WERI-Rb-1 (cell line): ENCODE results near the gene ABCA8.

Experiments used
- DNase-seq: peaks from one replicate; pipeline ENCODE4 v3.0.0-alpha.2; 2020
- H3K27ac ChIP-seq: fragments of 250-450 bp; sonication (Bioruptor Pico); 2 replicates; pipeline ENCODE4 v1.5.1; 2020; ENCODE audit warnings: mild to moderate bottlenecking, moderate library complexity
- H3K27me3 ChIP-seq: fragments of 250-450 bp; sonication (Bioruptor Pico); 2 replicates; pipeline ENCODE4 v1.5.1; 2021; ENCODE audit warnings: mild to moderate bottlenecking, low read depth, moderate library complexity; ENCODE audit not compliant: insufficient read depth, severe bottlenecking
- H3K36me3 ChIP-seq: fragments of 250-450 bp; sonication (Bioruptor Pico); 2 replicates; pipeline ENCODE4 v1.5.1; 2020; ENCODE audit warnings: mild to moderate bottlenecking, moderate library complexity
- H3K4me3 ChIP-seq: 2 replicates; pipeline ENCODE4 v1.5.1; 2011; ENCODE audit warnings: low read depth, mild to moderate bottlenecking, control low read depth, low read length
- H3K9me3 ChIP-seq: fragments of 250-450 bp; sonication (Bioruptor Pico); 2 replicates; pipeline ENCODE4 v1.5.1; 2021; ENCODE audit warnings: mild to moderate bottlenecking, moderate library complexity; ENCODE audit not compliant: severe bottlenecking
- TF ChIP-seq, protein P1 (sequence below): IDR thresholded peaks from 2 replicates; pipeline ENCODE4 v1.5.1; 2011; ENCODE audit warnings: low read depth, mild to moderate bottlenecking, control low read depth, inconsistent platforms, low read length

The ABCA8 gene

DNA sequence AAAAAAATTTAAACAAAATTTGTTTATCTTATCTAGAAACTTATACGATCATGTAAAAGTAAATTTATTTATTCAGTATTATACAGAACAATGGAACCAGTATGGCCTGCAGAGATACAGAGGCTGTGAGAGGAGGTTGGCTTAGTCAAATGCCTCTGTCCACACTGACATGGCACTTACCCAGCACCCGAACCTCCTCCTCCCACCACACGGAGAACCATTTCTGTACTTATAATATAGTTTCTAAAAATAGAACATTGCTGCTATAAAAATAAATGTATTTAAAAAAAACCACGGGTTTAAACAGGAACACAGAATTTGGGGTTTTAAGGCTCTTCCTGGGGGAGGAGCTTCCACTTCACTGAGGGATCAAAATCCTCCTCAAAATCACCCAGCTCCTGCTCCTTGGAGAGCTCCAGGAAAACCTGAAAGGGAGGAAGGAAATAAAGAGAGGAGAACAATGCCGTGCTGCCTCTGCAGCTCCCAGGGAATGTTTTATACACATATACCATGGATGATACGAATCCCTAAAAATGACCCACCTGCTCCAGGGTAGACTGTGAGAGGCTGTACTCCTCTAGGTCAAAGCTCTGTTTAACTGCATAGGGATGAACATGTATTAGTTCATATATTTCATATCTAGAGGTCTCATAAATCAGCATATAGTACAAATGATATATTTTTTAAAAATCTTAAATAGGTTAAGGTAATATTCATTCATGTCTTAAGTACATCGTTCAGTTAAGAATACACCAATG, 87.3 kb downstream of the ABCA8 start:
- no peaks in the 10 kb centered on the region for H3K9me3 ChIP-seq
- H3K4me3 ChIP-seq = no peak overlapping the region
- H3K27me3 ChIP-seq = no peaks in the 10 kb centered on the region
- DNase-seq = no peak
- H3K36me3 ChIP-seq = no peaks in the 10 kb centered on the region
- TF ChIP-seq, protein P1, sequence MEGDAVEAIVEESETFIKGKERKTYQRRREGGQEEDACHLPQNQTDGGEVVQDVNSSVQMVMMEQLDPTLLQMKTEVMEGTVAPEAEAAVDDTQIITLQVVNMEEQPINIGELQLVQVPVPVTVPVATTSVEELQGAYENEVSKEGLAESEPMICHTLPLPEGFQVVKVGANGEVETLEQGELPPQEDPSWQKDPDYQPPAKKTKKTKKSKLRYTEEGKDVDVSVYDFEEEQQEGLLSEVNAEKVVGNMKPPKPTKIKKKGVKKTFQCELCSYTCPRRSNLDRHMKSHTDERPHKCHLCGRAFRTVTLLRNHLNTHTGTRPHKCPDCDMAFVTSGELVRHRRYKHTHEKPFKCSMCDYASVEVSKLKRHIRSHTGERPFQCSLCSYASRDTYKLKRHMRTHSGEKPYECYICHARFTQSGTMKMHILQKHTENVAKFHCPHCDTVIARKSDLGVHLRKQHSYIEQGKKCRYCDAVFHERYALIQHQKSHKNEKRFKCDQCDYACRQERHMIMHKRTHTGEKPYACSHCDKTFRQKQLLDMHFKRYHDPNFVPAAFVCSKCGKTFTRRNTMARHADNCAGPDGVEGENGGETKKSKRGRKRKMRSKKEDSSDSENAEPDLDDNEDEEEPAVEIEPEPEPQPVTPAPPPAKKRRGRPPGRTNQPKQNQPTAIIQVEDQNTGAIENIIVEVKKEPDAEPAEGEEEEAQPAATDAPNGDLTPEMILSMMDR = no peak
- no peak overlapping the region for H3K27ac ChIP-seq

DNA sequence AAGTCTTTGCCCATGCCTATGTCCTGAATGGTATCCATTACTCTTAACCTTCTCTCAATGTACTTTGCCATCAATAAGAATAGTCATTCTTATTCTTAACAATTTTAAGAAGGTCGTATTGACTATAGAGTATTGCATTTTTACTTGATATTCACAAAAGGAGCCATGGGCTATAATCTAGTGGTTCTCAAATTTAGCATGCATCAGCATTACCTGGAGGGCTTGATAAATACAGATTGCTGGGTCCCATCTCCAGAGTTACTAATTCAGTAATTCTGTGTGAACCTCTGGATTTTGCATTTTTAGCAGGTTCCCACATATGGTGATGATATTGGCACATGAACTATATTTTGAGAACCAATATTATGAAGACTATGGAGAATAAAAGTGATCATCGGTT, 89.6 kb downstream of the ABCA8 start:
- Histone ChIP-seq H3K27me3 (no peaks in the 10 kb centered on the region), H3K27ac (no peak overlapping the region), H3K36me3 (no peaks in the 10 kb centered on the region), H3K9me3 (no peaks in the 10 kb centered on the region), H3K4me3 (no peak overlapping the region)
- TF ChIP-seq, protein P1 = no peak
- DNase-seq = no peak

DNA sequence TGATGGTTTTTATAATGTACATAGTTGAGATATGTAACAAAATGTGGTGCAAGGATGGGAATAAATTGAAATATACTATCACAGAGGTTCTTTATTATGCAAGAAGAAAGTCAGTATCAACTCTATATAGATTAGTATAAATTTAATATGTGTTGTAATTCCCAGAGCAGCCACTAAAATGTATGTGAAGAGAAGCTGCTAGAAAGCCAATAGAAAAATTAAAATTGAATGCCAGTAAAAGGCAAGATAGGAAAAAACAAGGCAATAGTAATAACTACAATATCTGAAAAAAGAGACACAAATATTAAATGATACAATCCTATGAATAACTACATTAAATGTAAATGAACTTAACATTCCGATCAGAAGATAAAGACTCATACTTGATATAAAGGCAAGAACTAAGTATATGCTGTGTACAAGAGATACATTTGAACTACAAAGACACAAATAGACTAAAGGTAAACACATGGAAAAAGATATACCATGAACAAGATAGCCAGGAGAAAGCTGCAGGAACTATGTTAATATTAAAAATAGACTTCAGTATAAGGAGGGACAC, 92.0 kb downstream of the ABCA8 start:
- Histone ChIP-seq H3K36me3 (no peaks in the 10 kb centered on the region), H3K27ac (no peak overlapping the region), H3K9me3 (peaks cover 4% of the 10 kb centered on the region), H3K27me3 (no peaks in the 10 kb centered on the region), H3K4me3 (no peak overlapping the region)
- no peak for DNase-seq
- TF ChIP-seq, protein P1 = no peak

DNA sequence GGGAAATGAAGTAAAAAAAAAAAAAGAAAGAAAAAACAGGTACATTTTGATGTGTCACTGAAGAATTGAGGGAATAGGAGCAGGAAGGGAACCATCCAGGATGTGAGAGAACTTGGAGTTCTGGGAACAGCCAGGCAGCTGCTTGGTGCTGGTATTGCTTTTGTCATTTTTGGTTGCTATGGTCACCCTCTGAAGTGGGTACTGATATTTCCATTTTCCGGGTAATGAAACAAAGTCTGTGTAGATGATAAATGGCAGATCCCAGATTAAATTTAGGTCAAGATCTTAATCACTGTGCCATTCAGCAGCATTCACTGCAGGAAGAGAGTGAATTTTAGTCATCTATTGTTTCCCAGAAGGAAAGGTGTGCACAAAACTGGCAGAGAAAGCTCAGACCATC, 93.6 kb downstream of the ABCA8 start:
- Histone ChIP-seq H3K4me3 (no peak overlapping the region), H3K27me3 (no peaks in the 10 kb centered on the region), H3K36me3 (no peaks in the 10 kb centered on the region), H3K9me3 (peaks cover 4% of the 10 kb centered on the region), H3K27ac (no peak overlapping the region)
- TF ChIP-seq, protein P1 = no peak
- no peak for DNase-seq

DNA sequence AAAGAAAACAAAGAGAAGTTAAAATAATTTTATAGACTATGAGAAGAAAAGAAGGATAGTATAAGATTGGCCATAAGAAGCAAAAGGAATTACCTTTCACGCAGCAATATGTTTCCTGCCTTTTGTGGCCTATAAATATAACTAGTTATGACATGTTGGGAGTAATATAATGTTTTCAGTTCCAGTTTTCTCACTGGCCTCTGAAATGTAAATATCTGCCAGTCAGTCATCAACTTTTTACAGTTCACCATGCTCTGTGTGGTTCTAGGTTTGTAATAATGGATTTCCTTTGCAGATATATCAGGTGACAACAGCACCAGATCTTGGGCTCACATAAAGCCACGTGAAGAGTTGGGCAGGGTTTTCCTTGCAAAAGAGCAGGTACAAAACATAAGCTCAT, 94.3 kb downstream of the ABCA8 start:
- DNase-seq = no peak
- Histone ChIP-seq H3K27ac (no peak overlapping the region), H3K27me3 (no peaks in the 10 kb centered on the region)

More for the DNA sequence above, 94.3 kb downstream of the ABCA8 start:
- Histone ChIP-seq H3K4me3 (no peak overlapping the region), H3K36me3 (no peaks in the 10 kb centered on the region), H3K9me3 (peaks cover 4% of the 10 kb centered on the region)
- TF ChIP-seq, protein P1 = no peak
